ENCODE data around the gene CCNG1.
"Not testable (repeated sequence)": the region's sequence is repeated elsewhere in the genome, so short reads cannot be mapped to it uniquely, and the experiment has no call there.

CCNG1 gene, protein sequence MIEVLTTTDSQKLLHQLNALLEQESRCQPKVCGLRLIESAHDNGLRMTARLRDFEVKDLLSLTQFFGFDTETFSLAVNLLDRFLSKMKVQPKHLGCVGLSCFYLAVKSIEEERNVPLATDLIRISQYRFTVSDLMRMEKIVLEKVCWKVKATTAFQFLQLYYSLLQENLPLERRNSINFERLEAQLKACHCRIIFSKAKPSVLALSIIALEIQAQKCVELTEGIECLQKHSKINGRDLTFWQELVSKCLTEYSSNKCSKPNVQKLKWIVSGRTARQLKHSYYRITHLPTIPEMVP

DNA sequence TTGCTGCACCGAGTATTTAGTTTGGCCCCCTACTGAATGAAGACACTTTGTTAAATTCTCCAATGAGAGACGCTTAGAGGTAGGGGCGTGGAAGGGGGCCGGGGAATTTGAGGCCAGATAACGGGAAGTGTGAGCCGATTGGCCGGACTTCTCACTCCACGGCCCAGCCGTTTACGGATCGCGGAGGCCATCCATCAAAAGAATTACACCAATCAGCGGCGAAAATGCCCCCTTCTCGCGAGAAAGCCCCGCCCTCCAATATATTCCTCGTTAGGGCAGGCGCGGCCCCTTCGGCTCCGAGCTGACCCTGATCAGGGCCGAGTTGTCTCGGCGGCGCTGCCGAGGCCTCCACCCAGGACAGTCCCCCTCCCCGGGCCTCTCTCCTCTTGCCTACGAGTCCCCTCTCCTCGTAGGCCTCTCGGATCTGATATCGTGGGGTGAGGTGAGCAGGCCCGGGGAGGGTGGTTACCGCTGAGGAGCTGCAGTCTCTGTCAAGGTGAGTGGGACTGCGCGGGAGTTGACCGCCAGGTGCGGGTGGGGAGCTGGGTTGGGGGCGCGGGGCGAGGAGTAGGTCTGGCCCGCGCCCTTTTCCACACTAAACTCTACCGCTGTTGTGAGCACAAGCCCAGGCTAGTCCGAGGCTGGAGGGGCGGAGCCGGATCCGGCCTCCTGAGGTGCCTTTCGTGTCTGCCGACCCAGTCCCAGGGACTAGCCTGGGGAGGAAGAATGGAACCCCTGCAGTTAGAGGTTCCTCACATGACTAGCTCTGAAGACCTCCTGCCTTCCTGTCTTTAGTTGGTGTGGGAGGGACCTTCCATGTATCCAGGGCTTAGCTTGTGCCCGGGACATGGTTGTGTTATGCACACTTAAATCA lies at the start of gene CCNG1:
Gene CCNG1 (plus strand): TSS at position 287 of the 874 bp plus-strand sequence. CDS start 1,662 bp downstream, outside the sequence.
- Histone ChIP-seq H3K27ac (ENCODE audit: low read length) (peak within 1 kb of the TSS; percentile 93), H3K9me3 (ENCODE audit: insufficient read depth, low read depth, low read length) (no peaks in the 10 kb centered on the region), H3K4me1 (ENCODE audit: insufficient read depth, low read length) (peaks cover 6% of the 10 kb centered on the region; the same call in 1 of the 2 replicates), H3K27me3 (ENCODE audit: insufficient read depth, low read length) (no peaks in the 10 kb centered on the region), H3K4me3 (ENCODE audit: low read length) (peak within 1 kb of the TSS; percentile 89), H3K36me3 (ENCODE audit: insufficient read depth, low read depth, low read length) (peaks cover 41% of the 10 kb centered on the region), H3K9ac (ENCODE audit: low read depth, low read length) (peak within 1 kb of the TSS; percentile 98)

- Histone ChIP-seq H3K4me1 (ENCODE audit: insufficient read depth, low read length) (no peaks in the 10 kb centered on the region), H3K27ac (ENCODE audit: low read length) (no peak overlapping the region), H3K4me3 (ENCODE audit: low read length) (no peak overlapping the region), H3K9ac (ENCODE audit: low read depth, low read length) (no peak overlapping the region), H3K9me3 (ENCODE audit: insufficient read depth, low read depth, low read length) (no peaks in the 10 kb centered on the region), H3K36me3 (ENCODE audit: insufficient read depth, low read depth, low read length) (no peaks in the 10 kb centered on the region), H3K27me3 (ENCODE audit: insufficient read depth, low read length) (no peaks in the 10 kb centered on the region)
Observed at GRCh38 chr5:163395792-163396191, 41.6 kb upstream of the CCNG1 start.

- not testable (repeated sequence) for H3K4me1 ChIP-seq (ENCODE audit: insufficient read depth, low read length); H3K9ac ChIP-seq (ENCODE audit: low read depth, low read length); H3K9me3 ChIP-seq (ENCODE audit: insufficient read depth, low read depth, low read length); H3K27me3 ChIP-seq (ENCODE audit: insufficient read depth, low read length); H3K4me3 ChIP-seq (ENCODE audit: low read length); H3K36me3 ChIP-seq (ENCODE audit: insufficient read depth, low read depth, low read length); H3K27ac ChIP-seq (ENCODE audit: low read length)
Observed at GRCh38 chr5:163396818-163397340, 40.5 kb upstream of the CCNG1 start.

DNA sequence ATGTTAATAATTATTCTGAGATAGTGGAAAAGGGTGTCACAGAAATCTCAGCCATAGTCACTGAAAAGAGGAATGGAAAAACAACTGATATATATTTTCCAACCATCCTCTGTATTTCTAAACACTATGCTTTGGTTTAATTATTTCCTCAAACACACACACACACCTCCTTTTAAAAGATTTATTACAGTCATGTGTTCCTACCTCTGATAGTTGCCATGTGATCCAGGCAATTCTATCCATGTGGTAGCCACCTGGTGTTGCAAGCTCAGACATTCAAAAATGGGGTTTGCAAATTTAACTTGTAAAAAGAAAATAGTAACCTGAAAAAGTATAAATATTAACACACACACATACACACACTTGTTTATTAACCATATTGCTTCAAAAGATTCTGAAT lies 40.0 kb upstream of the CCNG1 start:
- H3K9me3 ChIP-seq (ENCODE audit: insufficient read depth, low read depth, low read length), result no peaks in the 10 kb centered on the region
- no peaks in the 10 kb centered on the region for H3K4me1 ChIP-seq (ENCODE audit: insufficient read depth, low read length)
- H3K27ac ChIP-seq (ENCODE audit: low read length), result no peak overlapping the region
- H3K36me3 ChIP-seq (ENCODE audit: insufficient read depth, low read depth, low read length), result no peaks in the 10 kb centered on the region
- no peak overlapping the region for H3K4me3 ChIP-seq (ENCODE audit: low read length)
- no peak overlapping the region for H3K9ac ChIP-seq (ENCODE audit: low read depth, low read length)
- no peaks in the 10 kb centered on the region for H3K27me3 ChIP-seq (ENCODE audit: insufficient read depth, low read length)

- Histone ChIP-seq H3K9ac (ENCODE audit: low read depth, low read length) (no peak overlapping the region), H3K4me3 (ENCODE audit: low read length) (no peak overlapping the region), H3K36me3 (ENCODE audit: insufficient read depth, low read depth, low read length) (no peaks in the 10 kb centered on the region), H3K9me3 (ENCODE audit: insufficient read depth, low read depth, low read length) (no peaks in the 10 kb centered on the region), H3K4me1 (ENCODE audit: insufficient read depth, low read length) (no peaks in the 10 kb centered on the region), H3K27me3 (ENCODE audit: insufficient read depth, low read length) (no peaks in the 10 kb centered on the region), H3K27ac (ENCODE audit: low read length) (no peak overlapping the region)
Observed at GRCh38 chr5:163399923-163400322, 37.5 kb upstream of the CCNG1 start.

DNA sequence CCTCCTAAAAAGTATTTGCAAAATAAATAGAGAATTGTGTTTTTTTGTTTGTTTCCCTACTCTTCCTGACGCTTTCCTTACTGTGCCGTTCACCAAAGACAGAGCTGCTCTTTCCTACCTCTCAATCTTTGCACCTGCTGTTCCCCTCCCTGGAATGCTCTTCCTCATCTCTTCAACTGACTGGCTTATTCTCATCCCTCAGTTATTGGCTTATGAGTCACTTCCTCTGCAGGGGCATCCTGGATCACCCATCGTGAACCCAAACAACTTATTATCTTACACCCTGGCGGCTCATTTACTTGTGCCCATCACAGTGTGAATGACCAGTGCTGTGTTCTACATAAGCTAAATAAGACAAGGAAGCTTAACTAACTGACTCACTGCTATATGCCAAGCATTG lies 36.1 kb upstream of the CCNG1 start:
- no peaks in the 10 kb centered on the region for H3K36me3 ChIP-seq (ENCODE audit: insufficient read depth, low read depth, low read length)
- no peaks in the 10 kb centered on the region for H3K9me3 ChIP-seq (ENCODE audit: insufficient read depth, low read depth, low read length)
- no peak overlapping the region for H3K27ac ChIP-seq (ENCODE audit: low read length)
- H3K27me3 ChIP-seq (ENCODE audit: insufficient read depth, low read length), result no peaks in the 10 kb centered on the region
- no peak overlapping the region for H3K4me3 ChIP-seq (ENCODE audit: low read length)
- H3K4me1 ChIP-seq (ENCODE audit: insufficient read depth, low read length), result no peaks in the 10 kb centered on the region
- H3K9ac ChIP-seq (ENCODE audit: low read depth, low read length), result no peak overlapping the region

DNA sequence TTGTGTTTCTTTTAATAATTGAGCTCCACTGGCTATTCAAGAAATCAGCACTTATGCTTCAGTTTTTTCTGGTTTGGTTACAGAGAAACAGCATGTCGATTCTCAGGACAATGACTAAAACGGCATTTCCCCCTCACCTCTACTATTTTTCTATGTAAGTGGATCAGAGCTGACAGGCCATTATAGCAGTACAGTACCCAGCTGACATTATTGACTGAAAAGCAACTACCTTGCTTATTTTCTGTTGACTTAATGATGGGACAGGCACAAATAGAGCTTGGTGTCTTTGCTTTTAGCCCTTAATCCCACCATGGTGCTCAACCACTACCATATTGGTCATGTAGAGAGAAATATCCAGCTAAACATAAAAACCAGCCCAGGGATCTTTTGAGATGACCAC lies 35.4 kb upstream of the CCNG1 start:
- Histone ChIP-seq H3K9me3 (ENCODE audit: insufficient read depth, low read depth, low read length) (no peaks in the 10 kb centered on the region), H3K27ac (ENCODE audit: low read length) (no peak overlapping the region), H3K4me3 (ENCODE audit: low read length) (no peak overlapping the region), H3K36me3 (ENCODE audit: insufficient read depth, low read depth, low read length) (no peaks in the 10 kb centered on the region), H3K27me3 (ENCODE audit: insufficient read depth, low read length) (no peaks in the 10 kb centered on the region), H3K4me1 (ENCODE audit: insufficient read depth, low read length) (no peaks in the 10 kb centered on the region), H3K9ac (ENCODE audit: low read depth, low read length) (no peak overlapping the region)

GRCh38 chr5:163404364-163405173 lies 32.8 kb upstream of the CCNG1 start:
- Histone ChIP-seq H3K36me3 (ENCODE audit: insufficient read depth, low read depth, low read length) (no peaks in the 10 kb centered on the region), H3K9me3 (ENCODE audit: insufficient read depth, low read depth, low read length) (no peaks in the 10 kb centered on the region), H3K9ac (ENCODE audit: low read depth, low read length) (no peak overlapping the region), H3K27ac (ENCODE audit: low read length) (no peak overlapping the region), H3K27me3 (ENCODE audit: insufficient read depth, low read length) (no peaks in the 10 kb centered on the region), H3K4me1 (ENCODE audit: insufficient read depth, low read length) (no peaks in the 10 kb centered on the region; the same call in 1 of the 2 replicates), H3K4me3 (ENCODE audit: low read length) (no peak overlapping the region)

DNA sequence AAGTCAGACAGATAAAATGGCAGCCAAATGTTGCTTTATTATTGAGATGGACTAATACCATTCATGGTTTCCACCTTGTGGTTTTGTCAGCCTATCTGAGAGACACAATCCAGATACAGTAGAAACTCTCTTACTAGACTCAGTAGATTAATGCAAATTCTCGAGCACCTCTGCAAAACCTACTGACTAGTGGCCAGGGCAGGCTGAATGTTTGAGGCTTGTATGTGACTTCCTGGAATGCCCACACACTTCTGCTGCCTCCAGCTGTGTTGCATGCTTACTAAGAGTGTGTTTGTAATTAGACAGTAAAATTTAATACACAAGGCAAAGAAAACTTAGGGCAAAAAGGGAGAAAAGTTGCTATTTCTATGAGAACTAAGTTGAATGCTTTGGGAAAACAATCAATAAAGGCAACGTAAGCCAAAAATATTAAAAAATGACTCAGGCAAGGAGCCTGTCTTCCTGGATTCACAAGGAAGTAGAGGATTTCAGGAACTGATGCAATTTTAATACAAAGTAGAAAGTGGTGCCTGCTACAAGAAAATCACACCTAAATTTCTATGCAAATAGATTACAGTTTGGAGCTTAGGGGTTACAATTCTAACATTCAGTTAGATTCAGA lies 30.2 kb upstream of the CCNG1 start:
- no peak overlapping the region for H3K27ac ChIP-seq (ENCODE audit: low read length)
- no peak overlapping the region for H3K9ac ChIP-seq (ENCODE audit: low read depth, low read length)
- no peaks in the 10 kb centered on the region for H3K36me3 ChIP-seq (ENCODE audit: insufficient read depth, low read depth, low read length)
- H3K27me3 ChIP-seq (ENCODE audit: insufficient read depth, low read length), result no peaks in the 10 kb centered on the region
- no peaks in the 10 kb centered on the region; the same call in 1 of the 2 replicates for H3K4me1 ChIP-seq (ENCODE audit: insufficient read depth, low read length)
- no peak overlapping the region for H3K4me3 ChIP-seq (ENCODE audit: low read length)
- H3K9me3 ChIP-seq (ENCODE audit: insufficient read depth, low read depth, low read length), result no peaks in the 10 kb centered on the region

GRCh38 chr5:163408311-163408923 lies 29.0 kb upstream of the CCNG1 start:
- H3K9ac ChIP-seq (ENCODE audit: low read depth, low read length), result no peak overlapping the region
- no peaks in the 10 kb centered on the region for H3K9me3 ChIP-seq (ENCODE audit: insufficient read depth, low read depth, low read length)
- H3K27ac ChIP-seq (ENCODE audit: low read length), result no peak overlapping the region
- H3K4me3 ChIP-seq (ENCODE audit: low read length), result no peak overlapping the region
- no peaks in the 10 kb centered on the region for H3K27me3 ChIP-seq (ENCODE audit: insufficient read depth, low read length)
- no peaks in the 10 kb centered on the region; the same call in 1 of the 2 replicates for H3K4me1 ChIP-seq (ENCODE audit: insufficient read depth, low read length)
- no peaks in the 10 kb centered on the region for H3K36me3 ChIP-seq (ENCODE audit: insufficient read depth, low read depth, low read length)

GRCh38 chr5:163409384-163409783 lies 28.0 kb upstream of the CCNG1 start:
- Histone ChIP-seq H3K9me3 (ENCODE audit: insufficient read depth, low read depth, low read length) (no peaks in the 10 kb centered on the region), H3K27ac (ENCODE audit: low read length) (no peak overlapping the region), H3K4me1 (ENCODE audit: insufficient read depth, low read length) (no peaks in the 10 kb centered on the region; the same call in 1 of the 2 replicates), H3K27me3 (ENCODE audit: insufficient read depth, low read length) (no peaks in the 10 kb centered on the region), H3K4me3 (ENCODE audit: low read length) (no peak overlapping the region), H3K9ac (ENCODE audit: low read depth, low read length) (no peak overlapping the region), H3K36me3 (ENCODE audit: insufficient read depth, low read depth, low read length) (no peaks in the 10 kb centered on the region)

Measured in iPS-20b (cell line).